NCI-H345 (cell line): Measurements from ENCODE around the gene STK16.

Experiments used
- DNase-seq: peaks from one replicate; lab custom pipeline; 2025; lab: John Stamatoyannopoulos, UW

Gene STK16

DNA sequence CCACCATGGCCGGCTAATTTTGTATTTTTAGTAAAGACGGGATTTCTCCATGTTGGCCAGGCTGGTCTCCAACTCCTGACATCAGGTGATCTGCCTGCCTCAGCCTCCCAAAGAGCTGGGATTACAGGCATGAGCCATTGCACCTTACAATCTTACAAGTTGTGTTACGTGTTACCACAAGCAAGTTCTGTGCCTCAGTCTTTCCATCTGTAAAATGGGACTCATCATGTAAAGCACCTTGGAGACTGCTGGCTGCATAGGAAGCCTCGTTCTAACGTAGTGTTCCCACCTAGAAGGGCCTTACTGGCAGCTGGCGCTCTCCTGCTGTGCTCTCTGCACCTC, 43.9 kb downstream of the STK16 start:
- no peak for DNase-seq

DNA sequence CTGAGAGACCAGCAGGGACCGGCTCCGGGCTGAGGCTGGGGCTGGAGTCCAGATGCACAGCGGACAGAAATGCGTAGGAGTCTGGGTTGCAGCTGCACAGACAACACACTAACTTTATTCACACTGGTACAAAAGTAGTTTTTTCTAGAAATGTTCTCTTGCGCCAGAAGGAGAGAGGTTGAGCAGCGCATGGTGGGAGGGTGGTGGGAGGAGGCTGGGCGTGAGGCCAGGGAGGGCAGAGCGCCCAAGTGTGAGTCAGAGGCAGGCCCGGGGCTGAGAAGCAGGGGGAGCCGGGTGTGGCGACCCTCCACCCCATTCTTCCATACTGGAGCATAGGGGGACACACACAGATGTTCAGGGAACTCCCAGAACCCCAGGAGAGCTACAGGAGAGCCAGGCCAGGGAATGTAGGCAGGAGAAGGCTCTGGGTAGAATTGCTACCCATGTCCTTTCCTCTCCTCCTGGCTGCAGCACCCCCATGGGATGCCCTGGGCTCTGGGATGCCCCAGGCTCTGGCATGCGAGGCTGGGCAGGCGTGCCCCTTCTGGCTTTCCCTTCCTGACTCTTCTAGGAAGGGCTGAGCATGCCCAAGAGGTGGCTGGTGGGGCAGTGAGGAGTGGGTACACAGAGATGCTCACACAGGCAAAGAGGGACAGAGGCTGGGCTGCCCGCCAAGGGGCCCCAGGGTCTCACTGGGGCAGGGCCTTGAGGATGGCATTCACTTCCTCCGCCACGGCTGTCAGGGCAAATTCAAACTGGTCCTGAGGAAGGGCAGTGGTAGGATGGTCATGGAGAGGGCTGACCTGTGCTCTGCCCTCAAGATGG, 44.5 kb downstream of the STK16 start:
- no peak for DNase-seq

DNA sequence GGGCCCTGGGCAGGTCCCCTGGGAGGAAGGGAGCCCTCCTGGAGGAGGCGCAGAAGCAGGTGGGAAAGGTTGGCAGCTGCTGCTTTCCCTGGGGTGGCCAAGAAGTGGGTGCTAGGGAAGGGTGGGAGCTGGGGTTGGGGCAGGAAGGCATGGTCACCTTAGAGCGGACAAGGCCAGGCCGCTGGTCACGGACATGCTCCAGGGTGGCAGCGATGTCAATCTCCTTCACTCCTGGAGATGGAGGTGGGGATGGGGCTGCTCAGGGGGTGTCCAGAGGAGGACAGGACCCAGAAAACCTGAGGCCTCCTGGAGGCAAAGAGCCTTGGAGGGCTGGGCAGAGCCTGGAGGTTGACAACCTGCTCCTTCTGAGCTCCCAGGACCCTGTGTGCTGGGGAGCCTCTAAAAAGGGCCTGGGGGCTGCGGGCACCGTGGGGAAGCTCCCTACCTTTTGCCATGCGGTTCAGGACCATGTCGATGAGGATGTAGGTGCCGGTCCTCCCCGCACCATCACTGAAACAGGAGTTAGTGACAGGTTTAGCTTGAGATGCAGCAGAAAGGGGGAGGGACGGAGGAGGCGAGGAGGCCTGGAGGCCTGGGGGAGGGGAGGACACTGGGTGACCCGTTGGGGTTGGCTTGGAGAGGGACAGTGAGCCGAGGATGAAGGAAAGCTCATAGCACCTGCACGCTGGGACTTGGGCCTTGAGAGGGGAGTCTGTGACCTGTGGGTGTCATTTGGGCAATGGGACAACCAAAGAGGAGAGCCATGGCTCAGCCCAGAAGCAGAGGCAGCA, 45.3 kb downstream of the STK16 start:
- DNase-seq, result no peak

DNA sequence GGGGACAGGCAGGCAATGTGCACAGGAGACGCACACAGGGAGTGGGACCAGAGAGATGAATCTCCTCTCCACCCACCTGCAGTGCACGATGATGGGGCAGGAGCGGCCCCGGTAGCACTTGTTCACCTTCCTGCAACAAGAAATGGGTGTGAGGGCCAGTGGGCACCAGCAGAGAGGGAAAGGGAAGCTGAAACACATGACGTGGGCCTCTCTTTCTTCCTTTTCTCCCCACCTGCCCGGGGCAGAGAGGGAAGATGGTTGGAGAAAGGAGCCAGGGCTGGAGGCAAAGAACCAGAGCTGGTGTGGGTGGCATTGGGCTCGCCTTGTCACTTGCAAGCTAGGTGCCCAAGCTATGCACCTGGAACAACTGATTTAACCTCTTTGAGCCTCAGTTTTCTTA, 46.1 kb downstream of the STK16 start:
- no peak for DNase-seq

DNA sequence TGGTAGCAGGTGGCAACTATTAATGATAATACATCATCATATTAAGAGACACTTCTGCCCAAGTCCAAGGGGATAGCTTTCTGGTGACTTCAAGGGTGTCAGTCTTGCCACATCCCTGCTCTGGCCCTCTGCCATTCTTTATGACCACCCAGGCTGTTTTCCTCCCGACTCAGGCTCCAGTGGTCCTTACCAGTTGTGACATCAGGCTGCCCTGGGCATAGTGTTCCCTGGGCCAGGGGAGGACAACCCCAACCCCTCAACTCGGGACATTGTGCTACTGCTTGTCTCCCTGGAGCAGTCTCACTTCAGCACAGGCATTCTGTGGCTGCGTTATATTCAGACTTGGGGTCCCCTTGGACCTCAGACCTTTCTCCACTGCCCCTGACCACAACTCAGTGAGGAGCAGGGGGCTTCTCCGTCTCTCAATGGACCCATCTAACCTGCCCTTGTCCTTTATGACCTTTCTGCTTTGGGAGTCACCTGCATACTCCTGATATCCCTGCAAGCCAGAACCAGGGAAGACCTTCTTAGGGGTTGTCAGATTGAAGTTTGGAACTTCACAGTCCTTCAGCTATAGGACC, 46.7 kb downstream of the STK16 start:
- DNase-seq, result no peak

DNA sequence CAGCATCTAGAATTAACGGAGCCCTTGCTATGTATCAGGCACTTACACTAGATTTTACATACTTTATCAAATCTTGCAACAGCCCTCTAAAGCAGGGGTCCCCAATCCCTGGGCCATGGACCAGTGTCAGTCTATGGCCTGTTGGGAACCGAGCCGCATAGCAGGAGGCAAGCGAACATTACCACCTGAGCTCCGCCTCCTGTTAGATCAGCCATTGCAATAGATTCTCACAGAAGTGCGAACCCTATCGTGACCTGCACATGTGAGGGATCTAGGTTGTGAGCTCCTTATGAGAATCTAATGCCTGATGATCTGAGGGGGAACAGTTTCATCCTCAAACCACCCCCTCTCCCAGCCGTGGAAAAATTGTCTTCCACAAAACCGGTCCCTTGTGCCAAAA, 47.3 kb downstream of the STK16 start:
- DNase-seq, result no peak

DNA sequence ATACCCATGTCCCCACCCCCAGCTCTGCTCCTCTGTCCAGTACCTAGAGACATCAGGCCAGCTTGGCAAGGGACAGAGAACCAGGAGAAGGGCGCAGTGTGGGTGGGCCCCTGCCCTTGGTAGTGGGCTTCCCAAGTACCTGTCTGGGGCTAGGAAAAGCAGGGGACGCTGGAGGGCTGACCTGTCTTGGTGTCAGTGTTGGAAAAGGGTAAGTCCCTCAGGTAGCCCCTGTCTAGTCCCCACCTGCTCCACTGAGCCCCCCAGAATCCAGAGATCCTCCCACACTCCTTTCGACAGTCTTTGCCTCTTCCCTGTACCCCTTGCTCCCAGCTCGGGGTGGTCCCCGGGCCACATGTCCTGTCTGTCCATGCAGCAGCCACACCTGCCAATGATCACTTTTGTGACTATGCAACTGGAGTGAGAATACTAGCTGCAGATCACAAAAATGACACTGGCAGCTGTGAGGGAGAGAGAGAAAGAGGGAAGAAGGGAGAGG, 48.5 kb downstream of the STK16 start:
- no peak for DNase-seq

DNA sequence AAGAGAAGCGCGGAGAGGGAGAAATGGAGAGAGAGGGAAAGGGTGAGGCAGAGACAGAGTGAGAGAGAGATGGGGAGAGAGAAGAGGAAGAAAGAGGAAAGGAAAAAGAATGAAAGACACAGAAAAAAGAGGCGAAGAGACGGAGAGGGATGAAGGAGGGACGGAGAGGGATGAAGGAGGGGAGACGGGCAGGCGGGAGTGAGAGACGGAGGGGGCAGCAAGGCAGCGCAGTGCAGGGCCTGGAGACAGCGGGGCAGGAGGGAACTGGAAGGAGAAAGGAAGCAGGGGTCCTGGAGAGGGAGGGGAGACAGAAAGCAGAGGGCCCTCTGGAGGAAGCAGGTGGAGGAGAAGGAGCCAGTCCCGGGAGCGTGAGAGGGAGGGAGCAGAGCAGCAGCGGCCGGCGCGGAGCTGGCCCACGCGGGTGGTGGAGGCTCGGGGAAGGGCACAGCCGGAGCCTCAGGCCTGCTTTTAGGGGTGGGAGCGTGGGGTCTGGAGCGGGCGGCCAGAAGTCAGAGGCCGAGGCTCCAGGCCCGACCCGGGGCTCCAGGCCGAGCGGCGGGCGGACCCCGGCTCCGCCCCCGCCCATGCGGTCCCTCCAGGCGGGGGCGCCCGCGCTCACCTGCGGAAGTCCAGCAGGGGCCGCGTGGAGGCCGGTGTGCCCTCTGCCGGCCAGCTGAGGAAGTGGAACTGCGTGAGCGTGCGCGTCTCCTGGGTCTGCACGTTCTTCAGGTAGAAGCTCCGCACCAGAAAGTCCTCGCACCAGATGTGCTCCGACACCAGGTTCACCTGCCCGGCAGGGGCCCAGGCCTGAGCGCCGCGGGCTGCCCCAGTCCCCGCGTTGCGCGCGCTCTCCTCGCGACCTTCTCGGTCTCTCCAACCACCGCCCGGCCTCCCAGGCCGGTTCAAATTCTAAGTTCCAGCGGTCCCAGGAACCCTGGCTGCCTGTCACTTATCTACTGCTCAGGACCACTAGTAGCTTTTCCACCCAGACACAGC, 49.4 kb downstream of the STK16 start:
- DNase-seq, result peak; percentile 89

DNA sequence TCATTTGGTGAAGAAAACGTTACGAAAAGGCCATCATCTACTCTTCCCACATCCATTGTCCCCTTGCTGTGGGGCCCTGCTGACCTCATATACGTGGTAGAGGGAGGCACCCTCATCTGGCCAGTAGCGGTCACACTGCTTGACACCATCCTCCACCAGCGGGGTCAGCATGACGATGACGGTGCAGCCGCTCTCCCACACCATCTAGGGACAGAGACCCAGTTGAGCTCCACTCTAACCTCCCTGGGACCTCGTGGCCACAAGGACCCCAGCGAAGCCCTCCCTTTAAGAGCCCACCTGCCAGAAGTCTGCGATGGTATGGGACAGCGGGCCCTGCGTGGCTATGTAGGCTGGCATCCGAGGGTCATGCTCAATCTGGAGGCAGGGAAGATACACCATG, 50.9 kb downstream of the STK16 start:
- DNase-seq, result no peak

DNA sequence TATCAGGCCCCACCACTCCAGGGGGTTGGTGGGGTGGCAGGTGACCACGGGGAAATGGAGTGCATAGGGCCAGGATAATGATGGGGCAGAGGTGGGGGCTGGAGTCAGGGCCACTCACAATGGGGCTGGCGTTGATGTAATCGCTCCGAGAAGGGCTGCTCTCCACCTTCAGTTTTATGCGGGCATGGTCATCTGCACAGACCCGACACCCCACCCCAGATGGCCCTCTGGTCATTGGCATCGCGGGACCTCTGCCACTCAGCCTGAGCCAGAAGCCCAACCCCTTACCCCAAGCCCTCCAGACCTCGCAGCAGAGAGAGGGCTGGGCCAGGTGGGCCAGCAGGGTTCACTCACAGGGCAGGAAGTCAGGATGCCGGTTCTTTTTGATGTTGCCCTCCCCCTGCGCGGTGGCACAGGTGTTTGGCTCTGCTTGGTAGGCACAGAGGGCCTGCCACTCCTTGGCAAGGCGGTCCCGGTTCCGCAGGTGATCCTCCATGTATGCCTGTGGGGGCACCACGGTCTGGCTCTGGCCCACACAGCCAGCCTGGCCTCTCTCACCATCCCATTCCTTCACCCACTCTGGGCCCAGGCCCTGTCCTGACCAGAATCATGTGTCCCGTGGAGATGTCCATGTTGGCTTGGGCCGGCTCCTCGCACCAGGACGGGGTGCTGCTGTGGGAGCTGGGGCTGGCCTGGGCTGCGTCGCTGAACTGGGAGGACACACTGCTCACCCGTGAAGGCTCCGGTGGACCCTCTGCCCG, 51.5 kb downstream of the STK16 start:
- no peak for DNase-seq

DNA sequence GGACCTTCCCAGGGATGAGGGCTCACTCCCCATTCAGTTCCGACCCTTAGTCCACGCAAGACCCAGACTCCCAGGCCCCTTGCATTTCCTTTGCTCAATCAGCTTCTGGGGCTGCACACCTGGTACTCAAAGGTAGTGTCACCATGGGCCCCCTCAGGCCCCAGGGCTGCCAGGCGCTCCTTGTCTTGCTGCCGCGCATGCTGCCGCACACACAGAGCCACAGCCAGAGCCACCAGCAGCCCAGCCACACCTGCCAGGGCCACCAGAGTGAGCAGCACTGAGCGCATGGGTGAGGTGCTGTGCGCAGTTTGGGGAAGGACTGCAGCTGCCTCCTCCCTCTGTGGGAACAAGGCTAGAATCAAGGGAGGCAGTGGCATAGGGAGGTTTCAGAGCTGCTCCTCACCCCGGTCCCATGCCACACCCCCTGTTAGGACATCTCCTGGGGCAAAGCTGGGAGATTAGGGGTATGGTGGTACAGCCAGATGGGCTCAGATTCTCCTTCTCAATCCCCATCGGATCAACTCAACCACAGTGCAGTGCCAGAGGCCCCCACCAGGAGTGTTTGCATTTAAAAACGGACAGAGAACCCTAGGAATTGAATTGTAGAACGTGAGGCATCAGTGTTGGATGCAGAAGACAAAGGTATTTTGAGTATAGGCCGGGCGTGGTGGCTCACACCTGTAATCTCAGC, 52.6 kb downstream of the STK16 start:
- DNase-seq, result no peak

DNA sequence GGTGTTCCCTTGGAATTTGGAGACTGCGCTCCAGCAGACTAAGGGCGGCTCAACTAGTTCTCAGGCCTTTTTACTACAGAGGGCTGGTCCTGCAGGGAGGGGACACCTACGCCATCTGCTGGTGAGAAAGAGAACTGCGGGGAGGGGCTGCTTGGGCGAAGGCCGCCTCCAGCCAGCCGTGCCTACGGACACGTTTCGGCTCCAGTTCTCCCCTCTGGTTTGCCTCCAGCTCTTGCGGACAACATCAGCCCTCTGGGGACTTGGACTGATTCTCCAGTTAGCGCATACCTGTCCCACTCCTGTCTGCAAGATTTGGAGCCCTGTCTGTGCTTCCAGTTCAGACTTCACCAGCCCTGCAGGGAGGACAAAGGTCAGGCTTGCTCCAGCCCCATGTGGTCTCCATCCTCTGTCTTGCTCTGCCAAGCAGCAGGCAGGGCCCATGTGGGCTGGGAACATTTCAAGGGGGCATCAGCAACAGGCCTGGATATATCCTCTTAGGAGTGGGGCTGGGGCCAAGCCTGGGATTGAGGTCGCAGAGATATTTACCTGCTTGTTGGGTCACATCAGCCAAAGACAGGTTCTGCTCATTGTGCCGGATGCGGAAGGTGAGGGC, 53.6 kb downstream of the STK16 start:
- peak; percentile 79 for DNase-seq

DNA sequence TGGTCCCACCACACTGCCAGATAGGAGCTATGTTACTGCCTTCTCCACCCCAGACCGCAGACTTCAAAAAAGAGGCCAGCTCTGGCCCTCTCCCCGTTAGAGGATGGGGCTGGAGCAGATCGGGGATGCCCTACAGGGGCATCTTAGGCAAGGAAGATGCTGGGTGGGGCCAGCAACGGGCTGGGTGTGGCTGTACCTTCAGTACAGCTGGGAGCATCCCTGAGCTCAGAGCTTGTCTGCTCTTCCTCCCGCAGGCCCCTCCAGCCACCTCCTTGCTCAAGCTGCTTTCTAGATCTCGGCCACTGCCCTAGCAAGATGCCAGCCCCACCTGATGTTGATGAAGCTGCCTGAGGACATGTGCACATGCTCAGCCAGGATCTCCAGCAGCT, 54.1 kb downstream of the STK16 start:
- DNase-seq, result no peak
